ENCODE data around the gene SNRNP40. TPM values are rescaled to one million over a fixed set of nuclear protein-coding genes. Genes with fewer than 3 reads are reported as not detected.

The SNRNP40 gene
- total and polyA plus RNA-seq, 2 of the 13 experiments (the other 11 are each of a cell fraction or from before 2014, with no cell fraction given) = 51.0 to 147 TPM

GRCh38 chr1:31258581-31258980, 38.0 kb downstream of the SNRNP40 start:
- ChIA-PET CTCF (ENCODE audit: low intra/inter-chr PET ratio, low total read pairs) (no interaction called here), POLR2A (no interaction called here)
- no peaks in the 10 kb centered on the region for H3K9me3 ChIP-seq (ENCODE audit: low read length)
- H3K4me2 ChIP-seq (ENCODE audit: low read depth, low read length) = no peak overlapping the region
- TF ChIP-seq NR3C1 (CRISPR knock-in tag; IDR thresholded peaks at IDR 0.05) (no peak), KLF13 (CRISPR knock-in tag; IDR thresholded peaks at IDR 0.05) (no peak), PATZ1 (CRISPR knock-in tag; IDR thresholded peaks at IDR 0.05) (no peak), TBP (CRISPR knock-in tag; IDR thresholded peaks at IDR 0.05) (no peak), NCOR1 (IDR thresholded peaks at IDR 0.05; ENCODE audit: borderline replicate concordance, low read length) (no peak), PRMT3 (CRISPR knock-in tag; IDR thresholded peaks at IDR 0.05; ENCODE audit: borderline replicate concordance, low read depth) (no peak), SCMH1 (CRISPR knock-in tag; IDR thresholded peaks at IDR 0.05; ENCODE audit: borderline replicate concordance) (no peak), ZBTB10 (CRISPR knock-in tag; IDR thresholded peaks at IDR 0.05; ENCODE audit: borderline replicate concordance) (no peak)
- intact Hi-C loops (cut with micrococcal nuclease; ENCODE audit: unreplicated experiment) (no loop called here), in situ Hi-C loops (cut with HindIII; ENCODE audit: extremely low pct_ligation_motif_present, low pct_unique_long_range_greater_than_20kb) (no loop called here)
- no peaks in the 10 kb centered on the region for H3K27me3 ChIP-seq (ENCODE audit: control insufficient read depth in 1 of 2, insufficient read depth in 2 of 2, low read length in 2 of 2)
- FAIRE-seq = no peak
- no peak for ATAC-seq
- no peak overlapping the region for H2AFZ ChIP-seq (ENCODE audit: low read length)
- no peak for DNase-seq (ENCODE audit: low spot score)
- H4K20me1 ChIP-seq (ENCODE audit: insufficient read depth, low read length) = no peaks in the 10 kb centered on the region
- H3K4me1 ChIP-seq (ENCODE audit: insufficient read depth, low read length) = no peaks in the 10 kb centered on the region; the same call in 1 of the 2 replicates
- peaks cover 16 to 51% of the 10 kb centered on the region in 2 experiments for H3K36me3 ChIP-seq (replicated peaks in 1 of 2; ENCODE audit: control insufficient read depth in 1 of 2, insufficient read depth in 2 of 2, low read length in 2 of 2)
- H3K4me3 ChIP-seq (replicated peaks in 1 of 3; ENCODE audit: insufficient read depth in 1 of 3, low read depth in 2 of 3, low read length in 3 of 3) = no peak overlapping the region
- H3K79me2 ChIP-seq (ENCODE audit: insufficient read depth, low read length) = no peaks in the 10 kb centered on the region
- no peak overlapping the region for H3K9ac ChIP-seq (ENCODE audit: insufficient read depth, low read depth, low read length)
- WGBS (ENCODE audit: low lambda C conversion rate) = 100% methylated on average over 1 of the region's 1 CpG
- BruUV-seq (replicated peaks) = no TSS peak
- no peak overlapping the region for H3K27ac ChIP-seq (ENCODE audit: extremely low read length, insufficient read depth, low read length)

Measured in HepG2 (cell line).